ENCODE data around the gene HSPA12A.

HSPA12A gene

GRCh38 chr10:116627386-116627933, 114.9 kb downstream of the HSPA12A start:
- no peak for DNase-seq (ENCODE audit: low read depth)

DNA sequence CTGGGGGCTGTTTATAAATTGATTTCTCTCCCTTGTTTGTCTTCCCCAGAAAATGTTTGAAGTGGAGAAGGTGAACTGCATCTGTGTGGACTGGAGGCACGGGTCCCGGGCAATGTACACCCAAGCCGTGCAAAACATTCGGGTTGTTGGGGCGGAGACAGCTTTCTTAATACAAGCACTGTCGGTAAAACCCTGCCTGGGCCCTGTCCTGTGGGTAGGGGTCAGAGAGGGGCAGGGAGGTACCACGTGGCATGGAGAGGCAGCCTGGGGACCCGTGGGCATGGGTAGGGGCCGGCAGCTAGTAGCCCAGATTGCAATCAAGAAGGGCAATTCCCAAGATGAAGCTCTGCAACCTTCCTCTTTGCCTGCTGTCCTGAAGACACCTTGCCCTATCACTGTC, 115.6 kb downstream of the HSPA12A start:
- DNase-seq (ENCODE audit: low read depth) = no peak

DNA sequence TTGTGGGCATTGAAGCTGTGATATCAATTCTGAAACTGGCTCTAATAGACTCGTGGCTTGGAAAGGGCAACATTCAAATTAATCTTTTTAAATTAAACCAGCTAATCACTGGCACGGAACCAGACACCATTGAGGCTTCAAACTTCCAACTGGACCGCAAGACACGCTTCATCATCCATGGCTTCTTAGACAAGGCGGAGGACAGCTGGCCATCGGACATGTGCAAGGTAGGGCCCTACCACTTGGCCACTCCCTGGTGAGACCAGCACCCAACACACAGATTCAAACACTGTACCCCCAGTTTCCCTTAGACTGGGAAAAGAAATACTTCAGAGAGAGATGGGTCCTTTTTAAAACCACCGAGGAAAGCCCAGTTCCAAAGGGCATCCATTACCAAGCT, 116.5 kb downstream of the HSPA12A start:
- DNase-seq (ENCODE audit: low read depth) = no peak

DNA sequence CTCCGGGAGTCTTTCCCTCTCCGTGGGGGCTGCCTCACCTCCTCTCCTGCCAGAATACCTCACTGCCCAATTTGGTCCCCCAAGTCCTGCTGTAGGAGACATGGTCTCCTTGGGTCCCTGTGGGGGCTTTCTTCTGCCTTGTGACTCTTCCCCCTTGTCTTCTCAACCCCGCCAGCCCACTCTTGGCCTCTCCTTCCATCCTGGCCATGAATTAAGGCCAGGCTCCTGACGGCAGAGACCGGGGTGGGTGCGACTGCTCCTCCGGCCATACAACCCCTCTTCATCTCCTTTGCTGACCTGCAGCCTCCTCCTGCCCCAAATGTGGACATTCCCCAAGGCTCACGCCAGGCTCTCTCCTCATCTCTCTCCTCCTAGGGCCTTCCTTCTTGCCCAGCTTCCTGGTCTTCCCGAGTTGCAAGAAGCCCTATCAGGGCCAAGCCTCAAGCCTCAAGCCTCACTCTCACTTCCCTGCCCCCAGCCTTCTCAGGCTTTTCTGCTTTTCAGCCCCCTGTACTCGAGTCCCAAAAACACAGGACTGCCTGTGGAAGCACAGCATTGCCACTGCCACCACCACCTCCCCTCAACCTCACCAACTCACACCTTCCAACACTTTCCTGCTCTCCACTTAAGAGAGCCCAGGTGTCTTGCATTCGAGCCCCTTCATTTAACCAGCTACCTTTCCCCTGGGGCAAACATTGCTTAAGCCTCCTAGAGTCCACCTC, 120.3 kb downstream of the HSPA12A start:
- no peak for DNase-seq (ENCODE audit: low read depth)

DNA sequence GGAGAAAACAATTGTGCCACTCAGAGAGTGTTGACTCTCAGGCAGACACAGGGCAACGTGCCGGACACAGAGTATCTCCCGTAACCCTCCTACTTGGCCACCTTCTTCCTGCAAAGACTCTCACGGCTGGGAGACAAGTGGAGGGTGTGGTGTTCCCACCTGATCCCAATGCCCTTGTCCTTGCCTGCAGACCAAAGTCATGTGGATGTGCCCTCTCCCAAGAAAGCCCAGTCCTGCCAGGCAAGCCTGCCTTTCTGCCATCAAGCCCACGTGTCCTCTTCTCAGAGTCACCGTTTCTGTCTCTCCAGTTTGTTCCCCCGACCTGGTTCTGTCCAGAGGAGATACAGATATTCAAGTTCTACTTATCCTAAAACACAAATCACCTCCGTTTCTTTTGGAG, 120.9 kb downstream of the HSPA12A start:
- no peak for DNase-seq (ENCODE audit: low read depth)

Data from GM04503 (cell line).